22Rv1 (cell line): Measurements from ENCODE around the gene SIGLEC14.

Experiments
- ZFX ChIP-seq: fragments of 450-650 bp; IDR thresholded peaks from 2 replicates; pipeline ENCODE4 v1.6.1; 2017; ENCODE audit warnings: antibody characterized with exemption, borderline replicate concordance
- TF ChIP-seq, protein P1 (sequence below): fragments of 450-650 bp; IDR thresholded peaks from 2 replicates; pipeline ENCODE4 v1.5.1; 2017; ENCODE audit warnings: mild to moderate bottlenecking

DNA sequence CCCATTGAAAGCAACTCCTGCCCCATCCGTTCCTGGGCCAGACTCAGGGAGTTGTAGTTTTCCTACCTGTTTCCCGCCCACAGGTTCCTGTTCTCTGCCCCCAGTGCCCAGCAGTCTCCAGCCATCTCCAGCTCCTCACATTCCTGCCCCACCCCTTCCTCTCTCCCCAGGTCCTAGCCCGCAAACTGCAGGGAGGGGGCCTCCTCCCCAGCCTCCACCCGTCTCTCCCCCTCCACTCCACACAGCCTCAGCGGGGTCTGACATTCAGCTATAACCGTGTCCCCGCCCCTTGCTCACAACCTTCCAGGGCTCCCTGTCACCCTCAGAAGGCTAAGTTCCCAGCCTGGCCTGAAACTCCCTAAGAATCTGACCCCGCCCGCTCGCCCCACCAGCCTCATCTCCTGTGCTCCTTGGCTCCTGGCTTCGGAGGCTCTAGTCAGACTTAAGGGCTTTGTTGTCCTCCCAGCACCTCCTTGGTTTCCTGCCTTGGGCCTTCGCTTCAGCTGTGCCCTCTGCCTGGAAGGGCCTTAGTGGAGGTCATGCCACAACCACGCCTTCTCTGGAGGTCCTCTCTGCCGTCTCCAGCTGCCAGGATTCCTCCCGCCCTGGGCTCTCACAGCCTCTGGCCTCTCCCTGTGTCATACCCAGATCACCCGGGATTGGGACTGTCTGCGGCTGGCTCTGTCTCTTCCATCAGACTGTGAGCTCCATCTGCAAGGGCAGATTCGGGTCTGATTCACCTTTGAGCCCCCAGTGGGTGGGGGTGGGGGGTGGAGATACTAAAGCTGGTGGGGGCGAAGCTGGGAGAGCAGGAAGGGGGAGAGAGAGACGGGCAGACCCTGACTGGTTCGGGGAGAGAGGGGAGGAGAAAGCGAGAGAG lies 41.4 kb upstream of the SIGLEC14 start:
- TF ChIP-seq, protein P1, sequence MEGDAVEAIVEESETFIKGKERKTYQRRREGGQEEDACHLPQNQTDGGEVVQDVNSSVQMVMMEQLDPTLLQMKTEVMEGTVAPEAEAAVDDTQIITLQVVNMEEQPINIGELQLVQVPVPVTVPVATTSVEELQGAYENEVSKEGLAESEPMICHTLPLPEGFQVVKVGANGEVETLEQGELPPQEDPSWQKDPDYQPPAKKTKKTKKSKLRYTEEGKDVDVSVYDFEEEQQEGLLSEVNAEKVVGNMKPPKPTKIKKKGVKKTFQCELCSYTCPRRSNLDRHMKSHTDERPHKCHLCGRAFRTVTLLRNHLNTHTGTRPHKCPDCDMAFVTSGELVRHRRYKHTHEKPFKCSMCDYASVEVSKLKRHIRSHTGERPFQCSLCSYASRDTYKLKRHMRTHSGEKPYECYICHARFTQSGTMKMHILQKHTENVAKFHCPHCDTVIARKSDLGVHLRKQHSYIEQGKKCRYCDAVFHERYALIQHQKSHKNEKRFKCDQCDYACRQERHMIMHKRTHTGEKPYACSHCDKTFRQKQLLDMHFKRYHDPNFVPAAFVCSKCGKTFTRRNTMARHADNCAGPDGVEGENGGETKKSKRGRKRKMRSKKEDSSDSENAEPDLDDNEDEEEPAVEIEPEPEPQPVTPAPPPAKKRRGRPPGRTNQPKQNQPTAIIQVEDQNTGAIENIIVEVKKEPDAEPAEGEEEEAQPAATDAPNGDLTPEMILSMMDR, result no peak
- no peak for TF ChIP-seq ZFX
